ENCODE measurements around the gene USP9X. TPM values are rescaled to one million over a fixed set of nuclear protein-coding genes. Genes with fewer than 3 reads are reported as not detected.
A peak's percentile ranks its signal among the peaks of the same experiment; 100 is the strongest.

USP9X gene
- total and polyA plus RNA-seq, 9 of the 15 experiments (the other 6 are each of a cell fraction or from before 2014, with no cell fraction given) = 10.9 to 47.8 (median 29.5) TPM

GRCh38 chrX:41085512-41085877, 250 bp downstream of the USP9X start (continued):
- TF ChIP-seq RREB1 (CRISPR knock-in tag; IDR thresholded peaks at IDR 0.05) (no peak), FOXP4 (CRISPR knock-in tag; IDR thresholded peaks at IDR 0.05; ENCODE audit: borderline replicate concordance) (no peak), CCNT2 (IDR thresholded peaks at IDR 0.05; ENCODE audit: borderline replicate concordance, extremely low read depth, insufficient read length, low read depth, low read length) (peak; percentile 34), GATAD2B (IDR thresholded peaks at IDR 0.05; ENCODE audit: borderline replicate concordance) (no peak), VEZF1 (CRISPR knock-in tag; IDR thresholded peaks at IDR 0.05) (no peak), ESRRB (CRISPR knock-in tag; IDR thresholded peaks at IDR 0.05; ENCODE audit: borderline replicate concordance) (no peak), GTF2F1 (IDR thresholded peaks at IDR 0.05; ENCODE audit: low read depth, low read length) (no peak), PCBP2 (IDR thresholded peaks at IDR 0.05; ENCODE audit: low read depth, low read length, poor library complexity, severe bottlenecking) (no peak), ZNF584 (CRISPR knock-in tag; IDR thresholded peaks at IDR 0.05; ENCODE audit: low read depth) (no peak), ZBTB5 (IDR thresholded peaks at IDR 0.05) (no peak), ZNF124 (CRISPR knock-in tag; IDR thresholded peaks at IDR 0.05) (no peak), CREB3L1 (IDR thresholded peaks at IDR 0.05; ENCODE audit: borderline replicate concordance, low read depth) (no peak)
